OCI-LY7 (cell line): ENCODE results near the gene SETD7.

Experiments used
- CTCF ChIP-seq: fragments of 200-600 bp; sonication (generic); conservative IDR thresholded peaks from 2 replicates; pipeline ENCODE4 v1.5.1; 2014; ENCODE audit warnings: mild to moderate bottlenecking, antibody characterized with exemption, low read length, moderate library complexity, mixed read lengths
- EZH2phosphoT487 ChIP-seq: fragments of 200-600 bp; sonication (generic); IDR thresholded peaks from 2 replicates; pipeline ENCODE4 v1.6.1; 2018; ENCODE audit warnings: low read depth, borderline replicate concordance, mild to moderate bottlenecking, mixed run types, antibody characterized with exemption, low read length, moderate library complexity, mixed read lengths

- TF ChIP-seq EZH2phosphoT487 (no peak), CTCF (no peak)
Measured at GRCh38 chr4:139535871-139536234, 20.2 kb downstream of the SETD7 start.
